LoVo (cell line): ENCODE measurements around the gene RAD51B.

Source experiments
- DNase-seq: peaks from one replicate; pipeline ENCODE4 v3.0.0-alpha.2; 2016; ENCODE audit warnings: low spot score

Gene RAD51B

GRCh38 chr14:68145539-68145938 lies 326.0 kb downstream of the RAD51B start:
- DNase-seq, result no peak

GRCh38 chr14:68146818-68147217 lies 327.2 kb downstream of the RAD51B start:
- DNase-seq, result peak; percentile 76

GRCh38 chr14:68147303-68147702 lies 327.7 kb downstream of the RAD51B start:
- no peak for DNase-seq

- DNase-seq, result no peak
Observed at GRCh38 chr14:68148276-68148675, 328.7 kb downstream of the RAD51B start.

- no peak for DNase-seq
Observed at GRCh38 chr14:68148763-68149162, 329.2 kb downstream of the RAD51B start.

GRCh38 chr14:68153275-68153674 lies 333.7 kb downstream of the RAD51B start:
- no peak for DNase-seq

- no peak for DNase-seq
Observed at GRCh38 chr14:68154275-68154674, 334.7 kb downstream of the RAD51B start.

GRCh38 chr14:68157971-68158371 lies 338.4 kb downstream of the RAD51B start:
- DNase-seq, result peak; percentile 58

- DNase-seq, result no peak
Observed at GRCh38 chr14:68158640-68159039, 339.1 kb downstream of the RAD51B start.

- no peak for DNase-seq
Observed at GRCh38 chr14:68159701-68160633, 340.4 kb downstream of the RAD51B start.

GRCh38 chr14:68160779-68161546 lies 341.4 kb downstream of the RAD51B start:
- DNase-seq, result no peak

GRCh38 chr14:68162887-68163286 lies 343.3 kb downstream of the RAD51B start:
- DNase-seq, result no peak

- DNase-seq, result peak; percentile 78
Observed at GRCh38 chr14:68164711-68165113, 345.1 kb downstream of the RAD51B start.

- no peak for DNase-seq
Observed at GRCh38 chr14:68165274-68165843, 345.8 kb downstream of the RAD51B start.

GRCh38 chr14:68166731-68167382 lies 347.3 kb downstream of the RAD51B start:
- DNase-seq, result no peak

GRCh38 chr14:68167383-68168087 lies 348.0 kb downstream of the RAD51B start:
- DNase-seq, result no peak

GRCh38 chr14:68168460-68169109 lies 349.0 kb downstream of the RAD51B start:
- no peak for DNase-seq

GRCh38 chr14:68172216-68172615 lies 352.6 kb downstream of the RAD51B start:
- no peak for DNase-seq

GRCh38 chr14:68172627-68173026 lies 353.0 kb downstream of the RAD51B start:
- DNase-seq, result peak; percentile 90

GRCh38 chr14:68173227-68173972 lies 353.8 kb downstream of the RAD51B start:
- DNase-seq, result no peak
